Activated CD4-positive, CD25-positive, alpha-beta regulatory T cell treated with anti-CD3 and anti-CD28 coated beads, Interleukin-2, amount 50 U/mL, for 16 hours (primary cell): Measurements from ENCODE around the gene CCDC24.

Experiments used
- DNase-seq: peaks from one replicate; pipeline ENCODE4 v3.0.0-alpha.2; 2020; ENCODE audit warnings: low read depth, low spot score

Gene CCDC24

GRCh38 chr1:43997295-43997999 lies 6.0 kb downstream of the CCDC24 start:
- no peak for DNase-seq

- no peak for DNase-seq
These were observed 6.6 kb downstream of the CCDC24 start for GRCh38 chr1:43998000-43998378.

- no peak for DNase-seq
These were observed 8.1 kb downstream of the CCDC24 start for GRCh38 chr1:43999455-43999854.

GRCh38 chr1:44000122-44000665 lies 8.8 kb downstream of the CCDC24 start:
- DNase-seq = no peak

- DNase-seq = no peak
These were observed 10.8 kb downstream of the CCDC24 start for GRCh38 chr1:44002165-44002564.

- no peak for DNase-seq
These were observed 11.3 kb downstream of the CCDC24 start for GRCh38 chr1:44002606-44003157.

- no peak for DNase-seq
These were observed 16.9 kb downstream of the CCDC24 start for GRCh38 chr1:44008259-44008658.

GRCh38 chr1:44010935-44011471 lies 19.6 kb downstream of the CCDC24 start:
- no peak for DNase-seq

- no peak for DNase-seq
These were observed 21.0 kb downstream of the CCDC24 start for GRCh38 chr1:44012404-44012803.

- DNase-seq = no peak
These were observed 21.7 kb downstream of the CCDC24 start for GRCh38 chr1:44012941-44013609.

- DNase-seq = no peak
These were observed 22.6 kb downstream of the CCDC24 start for GRCh38 chr1:44013949-44014348.

GRCh38 chr1:44014365-44015104 lies 23.1 kb downstream of the CCDC24 start:
- no peak for DNase-seq

- DNase-seq = no peak
These were observed 23.8 kb downstream of the CCDC24 start for GRCh38 chr1:44015206-44015605.

- no peak for DNase-seq
These were observed 24.9 kb downstream of the CCDC24 start for GRCh38 chr1:44016041-44016889.

- DNase-seq = no peak
These were observed 25.5 kb downstream of the CCDC24 start for GRCh38 chr1:44016890-44017400.

GRCh38 chr1:44019466-44019948 lies 28.1 kb downstream of the CCDC24 start:
- no peak for DNase-seq

GRCh38 chr1:44020464-44020863 lies 29.1 kb downstream of the CCDC24 start:
- no peak for DNase-seq

- no peak for DNase-seq
These were observed 29.8 kb downstream of the CCDC24 start for GRCh38 chr1:44021156-44021555.

- no peak for DNase-seq
These were observed 30.4 kb downstream of the CCDC24 start for GRCh38 chr1:44021581-44022321.
